NCI-H2029 treated with DMSO at 0.1 percent for 48 hours (cell line): ENCODE data around the gene CAPNS1.
"Not testable (repeated sequence)": the region's sequence is repeated elsewhere in the genome, so short reads cannot be mapped to it uniquely, and the experiment has no call there.

Experiments
- DNase-seq: peaks from one replicate; lab custom pipeline; 2025; lab: John Stamatoyannopoulos, UW

The CAPNS1 gene

DNA sequence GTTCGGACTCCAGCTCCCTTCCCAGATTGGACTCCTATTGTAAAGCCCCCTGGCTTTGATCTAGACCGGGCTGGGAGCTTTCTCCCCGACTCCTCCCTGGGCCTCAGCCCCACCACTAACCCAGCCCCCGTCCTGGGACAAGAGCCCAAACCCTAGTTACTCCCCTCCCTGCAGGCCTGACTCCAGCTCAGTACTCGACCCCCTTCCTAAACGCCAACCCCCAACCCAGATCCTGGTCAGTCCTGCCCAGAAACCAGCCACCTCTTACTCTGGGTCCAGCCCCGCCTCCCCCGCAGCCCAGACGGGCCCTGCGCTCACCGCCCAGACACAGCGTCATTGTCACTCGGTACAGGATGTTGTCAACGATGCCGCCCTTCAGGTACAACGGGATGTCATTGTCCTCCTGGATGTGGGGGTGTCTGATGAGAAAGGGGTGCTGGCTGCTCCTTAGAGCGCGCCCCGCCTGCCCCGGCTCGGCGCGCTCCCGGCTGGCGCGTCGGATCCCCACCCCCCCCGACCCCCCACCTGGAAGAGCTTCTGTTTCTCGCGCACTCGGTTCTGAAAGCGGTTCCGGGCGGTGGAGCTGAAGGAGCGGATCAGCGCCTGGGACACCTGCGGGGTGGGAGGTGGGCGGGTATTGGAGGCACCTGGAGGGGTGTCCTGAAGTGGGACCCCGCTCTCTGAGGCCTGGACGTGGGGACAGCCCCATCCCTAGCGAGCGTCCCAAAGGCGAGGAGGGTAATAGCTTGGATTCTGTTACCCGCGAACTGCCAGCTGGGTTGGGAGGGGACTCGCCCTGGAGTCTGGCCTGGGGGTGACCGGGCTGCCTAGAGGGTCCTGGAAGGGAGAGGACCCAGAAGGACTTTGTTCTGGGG is 11.5 kb downstream of the CAPNS1 start:
- DNase-seq = no peak

DNA sequence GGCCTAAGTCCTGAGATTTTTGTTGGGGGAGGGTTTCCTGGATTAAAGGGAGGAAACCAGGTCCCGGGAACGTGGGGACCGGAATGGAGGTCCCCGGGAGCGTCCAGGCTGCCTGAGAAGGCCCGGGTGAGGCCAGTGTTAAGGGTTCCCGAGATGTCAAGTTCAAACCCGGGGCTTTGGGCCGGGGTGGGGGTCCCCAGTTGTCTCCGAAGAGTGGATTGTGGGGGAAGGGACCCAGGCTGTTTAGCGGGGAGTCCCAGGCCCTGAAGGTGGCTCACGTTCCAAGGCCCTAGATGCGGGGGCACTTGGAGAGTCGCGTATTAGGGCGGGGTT is 12.1 kb downstream of the CAPNS1 start:
- DNase-seq = no peak

- DNase-seq = no peak
Measured at GRCh38 chr19:36152352-36153091, 12.7 kb downstream of the CAPNS1 start, which contains the start of gene COX7A1. Gene COX7A1 (minus strand): TSS chr19:36152447. CDS start chr19:36152407, 40 bp downstream.

DNA sequence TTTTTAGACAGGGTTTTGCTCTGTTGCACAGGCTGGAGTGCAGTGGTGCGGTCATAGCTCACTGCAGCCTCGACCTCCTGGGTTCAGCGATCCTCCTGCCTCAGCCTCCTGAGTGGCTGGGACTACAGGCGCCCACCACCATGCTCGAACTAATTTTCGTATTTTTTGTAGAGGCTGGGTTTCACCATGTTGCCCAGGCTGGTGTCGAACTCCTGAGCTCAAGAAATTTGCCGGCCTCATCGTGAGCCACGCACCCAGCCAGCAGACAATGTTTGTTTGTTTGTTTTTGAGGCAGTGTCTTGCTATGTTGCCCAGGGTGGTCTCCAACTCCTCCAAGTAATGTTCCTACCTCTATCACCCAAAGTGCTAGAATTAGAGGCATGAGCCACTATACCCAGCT is 13.3 kb downstream of the CAPNS1 start:
- no peak for DNase-seq

DNA sequence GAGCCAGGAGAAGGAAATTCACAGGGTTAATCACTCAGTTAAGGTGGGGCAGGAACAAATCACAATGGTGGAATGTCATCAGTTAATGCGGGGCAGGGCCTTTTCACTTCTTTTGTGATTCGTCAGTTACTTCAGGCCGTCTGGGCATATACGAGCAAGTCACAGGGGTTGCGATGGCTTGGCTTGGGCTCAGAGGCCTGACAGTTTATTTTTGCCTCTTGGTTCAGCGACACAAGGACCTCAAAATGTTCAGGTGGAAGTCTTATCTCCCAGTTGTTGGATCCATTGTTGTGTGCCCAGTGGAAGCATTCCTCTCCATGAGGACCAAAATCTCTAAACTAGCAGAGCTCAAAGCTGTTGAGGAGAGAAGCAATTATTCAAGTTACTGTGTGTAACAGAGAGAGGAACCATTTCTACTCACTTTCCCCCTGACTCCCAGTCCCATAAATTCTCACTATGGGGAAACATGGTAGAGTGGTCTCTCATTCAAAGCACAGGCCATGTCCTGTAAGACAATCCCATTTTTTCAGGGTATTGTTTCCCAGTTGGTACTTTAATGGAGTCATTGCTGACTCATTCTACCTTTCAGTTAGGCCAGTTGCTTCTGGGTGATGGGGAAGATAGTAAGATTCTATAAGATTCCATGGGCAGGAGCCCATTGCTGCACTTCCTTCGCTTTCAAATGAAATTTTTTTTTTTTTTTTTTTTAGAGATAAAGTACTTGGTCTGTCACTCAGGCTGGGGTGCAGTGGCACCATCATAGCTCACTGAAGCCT is 21.1 kb downstream of the CAPNS1 start:
- no peak for DNase-seq

- no peak for DNase-seq
Measured at GRCh38 chr19:36163813-36164212, 23.9 kb downstream of the CAPNS1 start.

DNA sequence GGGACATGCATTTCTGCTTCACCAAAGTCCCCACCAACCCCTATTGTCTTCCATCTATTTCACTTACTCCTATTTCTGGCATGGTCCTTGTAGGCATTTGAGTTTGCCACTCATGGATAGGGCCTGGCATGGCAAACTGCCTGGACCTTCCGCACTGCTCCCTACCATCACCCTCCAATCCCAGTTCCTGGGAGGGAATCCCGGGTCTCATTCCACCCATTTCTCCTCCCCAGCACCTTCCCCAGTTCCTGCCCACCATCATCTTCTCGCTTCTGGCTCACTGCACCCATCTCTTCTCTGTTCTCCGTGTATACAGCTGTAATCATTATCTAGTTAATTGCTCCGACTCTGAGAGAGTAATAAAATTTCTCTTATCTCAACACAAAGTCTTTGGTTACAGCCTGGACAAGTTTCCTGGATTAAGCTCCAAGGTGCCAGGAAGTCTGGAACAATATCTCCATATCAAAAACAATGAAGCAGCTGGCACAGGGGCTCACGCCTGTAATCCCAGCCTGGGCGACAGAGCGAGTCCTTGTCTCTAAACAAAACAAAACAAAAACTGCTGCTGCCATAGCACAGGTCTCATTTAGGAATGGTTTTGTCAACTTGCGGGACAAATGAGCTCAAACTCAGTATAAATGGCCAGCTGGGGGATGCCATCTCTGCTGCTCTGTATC is 29.4 kb downstream of the CAPNS1 start:
- peak; percentile 98 for DNase-seq

DNA sequence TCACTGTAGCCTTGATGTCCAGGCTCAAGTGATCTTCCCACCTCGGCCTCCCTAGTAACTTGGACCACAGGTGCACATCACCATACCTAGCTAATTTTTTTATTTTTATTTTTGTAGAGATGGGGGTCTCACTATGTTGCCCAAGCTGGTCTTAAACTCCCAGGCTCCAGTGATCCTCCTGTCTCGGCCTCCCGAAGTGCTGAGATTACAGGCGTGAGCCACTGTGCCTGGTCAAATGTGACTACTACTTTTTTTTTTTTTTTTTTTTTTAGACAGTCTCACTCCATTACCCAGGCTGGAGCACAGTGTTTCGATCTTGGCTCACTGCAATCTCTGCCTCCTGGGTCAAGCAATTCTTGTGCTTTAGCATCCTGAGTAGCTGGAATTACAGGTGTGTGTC is 33.0 kb downstream of the CAPNS1 start:
- DNase-seq = no peak

DNA sequence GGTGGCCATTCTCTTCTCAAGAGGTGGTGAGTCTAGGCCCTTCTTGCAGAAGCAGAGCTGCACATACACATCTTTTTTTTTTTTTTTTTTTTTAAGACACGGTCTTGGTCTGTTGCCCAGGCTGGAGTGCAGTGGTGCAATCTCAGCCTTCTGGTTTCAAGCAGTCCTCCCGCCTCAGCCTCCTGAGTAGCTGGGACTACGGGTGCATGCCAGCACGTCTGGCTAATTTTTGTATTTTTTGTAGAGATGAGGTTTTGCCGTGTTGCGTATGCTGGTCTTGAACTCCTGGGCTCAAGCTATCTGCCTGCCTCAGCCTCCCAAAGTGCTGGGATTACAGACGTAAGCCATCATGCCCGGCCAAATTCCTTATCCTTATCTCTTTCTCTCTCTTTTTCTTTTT is 34.0 kb downstream of the CAPNS1 start:
- DNase-seq = not testable (repeated sequence)

DNA sequence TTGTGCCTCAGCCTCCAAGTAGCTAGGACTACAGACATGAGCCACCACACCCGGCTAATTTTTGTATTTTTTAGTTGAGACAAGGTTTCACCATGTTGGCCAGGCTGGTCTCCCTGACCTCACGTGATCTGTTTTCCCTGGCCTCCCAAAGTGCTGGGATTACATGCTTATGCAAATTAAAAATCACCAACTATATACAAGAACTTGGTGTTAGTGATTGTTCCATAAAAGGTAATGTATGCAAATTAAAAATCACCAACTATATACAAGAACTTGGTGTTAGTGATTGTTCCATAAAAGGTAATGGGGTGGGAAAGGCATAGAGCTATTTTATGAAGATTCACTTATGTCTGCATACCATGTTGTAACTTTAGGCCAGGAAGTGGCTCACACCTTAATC is 39.2 kb downstream of the CAPNS1 start:
- DNase-seq = not testable (repeated sequence)

DNA sequence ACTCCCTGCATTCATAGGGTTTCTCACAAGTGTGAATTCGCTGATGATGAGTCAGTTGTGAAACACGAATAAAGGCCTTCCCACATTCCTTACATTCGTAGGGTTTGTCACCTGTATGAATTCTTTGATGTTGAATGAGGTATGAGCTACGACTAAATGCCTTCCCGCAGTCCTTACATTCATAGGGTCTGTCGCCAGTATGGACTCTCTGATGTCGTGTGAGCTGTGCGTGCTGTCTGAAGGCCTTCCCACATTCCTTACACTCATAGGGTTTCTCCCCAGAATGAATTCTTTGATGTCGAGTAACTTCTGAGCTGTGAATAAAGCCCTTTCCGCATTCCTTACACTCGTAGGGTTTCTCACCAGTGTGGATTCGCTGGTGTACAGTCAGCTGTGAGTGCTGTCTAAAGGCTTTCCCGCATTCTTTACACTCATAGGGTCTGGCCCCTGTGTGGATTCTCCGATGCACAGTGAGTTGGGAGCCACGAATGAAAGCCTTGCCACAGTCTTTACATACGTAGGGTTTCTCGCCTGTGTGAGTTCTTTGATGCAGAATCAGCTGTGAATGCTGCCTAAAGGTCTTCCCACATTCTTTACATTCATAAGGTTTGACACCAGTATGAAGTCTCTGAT is 42.9 kb downstream of the CAPNS1 start:
- no peak for DNase-seq

GRCh38 chr19:36183245-36183628 is 43.4 kb downstream of the CAPNS1 start:
- no peak for DNase-seq

GRCh38 chr19:36186722-36187121 is 46.9 kb downstream of the CAPNS1 start:
- DNase-seq = not testable (repeated sequence)

GRCh38 chr19:36196249-36196648 is 56.4 kb downstream of the CAPNS1 start:
- no peak for DNase-seq

DNA sequence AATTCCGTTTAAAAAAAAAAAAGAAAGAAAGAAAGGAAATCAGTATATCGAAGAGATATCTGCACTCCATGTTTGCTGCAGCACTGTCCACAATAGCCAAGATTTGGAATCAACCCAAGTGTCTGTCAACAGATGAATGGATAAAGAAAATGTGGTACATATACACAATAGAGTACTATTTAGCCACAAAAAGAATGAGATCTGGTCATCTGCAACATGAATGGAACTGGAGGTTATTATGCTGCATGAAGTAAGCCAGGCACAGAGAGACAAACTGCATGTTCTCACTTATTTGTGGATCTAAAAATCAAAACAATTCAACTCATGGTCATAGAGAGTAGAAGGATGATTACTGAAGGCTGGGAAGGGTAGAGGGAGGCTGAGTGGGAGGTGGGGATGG is 58.3 kb downstream of the CAPNS1 start:
- DNase-seq = no peak
